T-helper 2 cell treated with Interferon-gamma antibody and Interleukin-4, amounts not matched to agents 5 μg/mL and 100 μg/mL, for 36 hours (primary cell): ENCODE results near the gene FAM114A2.

Experiments
- DNase-seq: peaks from one replicate; pipeline ENCODE4 v3.0.0; 2021; ENCODE audit warnings: low spot score
- H3K27ac Mint-ChIP-seq: one replicate; pipeline ENCODE4 v1.8.0; 2021; ENCODE audit warnings: mild to moderate bottlenecking, mixed read lengths
- H3K27me3 Mint-ChIP-seq: one replicate; pipeline ENCODE4 v1.8.0; 2021; ENCODE audit warnings: low read depth, mixed read lengths
- H3K36me3 Mint-ChIP-seq: one replicate; pipeline ENCODE4 v1.8.0; 2021; ENCODE audit warnings: low read depth, mixed read lengths
- H3K4me1 Mint-ChIP-seq: one replicate; pipeline ENCODE4 v1.8.0; 2021; ENCODE audit warnings: low read depth, mixed read lengths
- H3K4me3 Mint-ChIP-seq: one replicate; pipeline ENCODE4 v1.8.0; 2022; ENCODE audit warnings: mild to moderate bottlenecking, moderate library complexity, mixed read lengths
- H3K9me3 Mint-ChIP-seq: one replicate; pipeline ENCODE4 v1.8.0; 2021; ENCODE audit warnings: mixed read lengths

Gene FAM114A2

DNA sequence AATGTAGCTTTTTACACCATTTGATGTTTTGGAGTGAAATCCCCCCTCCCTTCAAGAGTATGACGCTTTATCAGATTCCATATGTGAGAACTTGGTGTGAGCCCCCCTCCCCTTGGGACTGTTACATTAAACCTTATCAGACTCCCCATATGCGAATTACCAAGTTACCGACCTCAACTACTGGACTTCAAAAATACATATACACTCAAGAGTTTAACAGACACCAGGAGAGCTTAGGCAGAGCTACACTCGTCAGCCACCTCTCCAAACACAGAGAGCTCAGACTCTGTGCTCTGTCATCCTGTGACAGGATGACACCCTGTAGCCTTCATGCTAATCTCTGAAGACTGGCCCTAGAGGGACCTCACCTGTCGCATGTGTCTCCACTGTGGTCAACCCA lies 50.2 kb downstream of the FAM114A2 start:
- no peak for DNase-seq
- Mint-ChIP-seq H3K4me3 (no peak overlapping the region), H3K27ac (no peak overlapping the region), H3K4me1 (no peaks in the 10 kb centered on the region), H3K36me3 (peaks cover 7% of the 10 kb centered on the region), H3K9me3 (no peaks in the 10 kb centered on the region), H3K27me3 (no peaks in the 10 kb centered on the region)

DNA sequence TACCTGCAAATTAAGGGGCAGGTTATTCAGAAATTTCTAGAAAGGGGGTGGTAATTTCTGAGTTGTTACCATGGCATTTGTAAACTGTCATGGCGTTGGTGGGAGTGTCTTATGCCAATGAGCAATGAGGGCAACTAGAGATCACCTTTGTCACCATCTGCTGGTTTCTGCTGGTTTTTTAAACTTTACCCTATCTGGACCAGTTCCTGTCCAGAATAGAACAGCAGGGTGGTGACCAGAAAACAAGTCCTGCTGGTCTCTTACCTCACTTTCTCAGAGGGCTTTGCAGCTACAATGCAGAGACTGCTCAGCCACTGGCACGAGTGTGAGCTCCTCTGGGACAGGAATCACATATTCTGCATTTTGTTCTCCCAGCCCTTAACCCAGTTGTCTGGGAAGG lies 51.4 kb downstream of the FAM114A2 start:
- no peaks in the 10 kb centered on the region for H3K27me3 Mint-ChIP-seq
- no peak overlapping the region for H3K27ac Mint-ChIP-seq
- H3K4me3 Mint-ChIP-seq, result no peak overlapping the region
- H3K36me3 Mint-ChIP-seq, result peaks cover 4% of the 10 kb centered on the region
- H3K9me3 Mint-ChIP-seq, result no peaks in the 10 kb centered on the region
- H3K4me1 Mint-ChIP-seq, result no peaks in the 10 kb centered on the region
- no peak for DNase-seq

DNA sequence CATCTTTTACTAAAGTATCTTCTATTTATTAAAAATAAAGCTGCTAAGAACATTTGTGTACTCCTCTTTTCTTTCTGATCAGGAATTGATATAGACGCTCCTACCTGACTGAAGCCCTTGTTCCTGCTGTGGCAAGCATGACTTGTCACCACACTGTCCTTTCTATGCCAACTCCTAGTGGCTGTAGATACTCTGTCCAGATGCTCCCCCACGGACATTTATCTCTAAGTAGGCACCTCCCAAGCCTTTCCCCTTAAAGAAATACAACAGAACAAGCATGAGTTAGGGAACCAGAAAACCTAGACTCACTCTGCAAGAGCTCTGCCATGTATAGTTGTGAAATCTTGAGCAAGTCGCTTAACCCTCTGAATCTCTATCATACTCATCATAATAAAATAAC lies 53.2 kb downstream of the FAM114A2 start:
- Mint-ChIP-seq H3K9me3 (no peaks in the 10 kb centered on the region), H3K27ac (no peak overlapping the region), H3K36me3 (no peaks in the 10 kb centered on the region), H3K4me1 (no peaks in the 10 kb centered on the region), H3K4me3 (no peak overlapping the region), H3K27me3 (no peaks in the 10 kb centered on the region)
- no peak for DNase-seq

DNA sequence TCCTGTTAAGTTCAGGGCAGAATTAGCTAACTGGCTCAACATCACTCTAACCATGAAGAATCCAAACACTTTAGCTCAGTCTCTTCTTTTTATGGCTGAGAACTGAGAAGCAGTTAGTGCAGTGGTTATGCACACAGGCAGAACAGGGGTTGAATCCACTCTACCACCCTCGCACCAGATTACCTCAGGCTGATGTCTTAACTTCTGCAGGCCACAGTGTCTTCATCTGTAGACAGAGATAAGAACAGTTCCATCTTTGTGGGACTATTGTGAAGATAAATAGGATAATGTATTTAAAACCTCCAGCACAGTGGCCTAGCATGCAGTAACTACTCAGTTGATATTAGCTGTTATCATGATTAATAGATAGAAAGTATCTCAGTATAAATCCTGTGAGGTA lies 54.8 kb downstream of the FAM114A2 start:
- Mint-ChIP-seq H3K9me3 (no peaks in the 10 kb centered on the region), H3K27ac (no peak overlapping the region), H3K27me3 (peaks cover 7% of the 10 kb centered on the region), H3K36me3 (no peaks in the 10 kb centered on the region), H3K4me3 (no peak overlapping the region), H3K4me1 (no peaks in the 10 kb centered on the region)
- no peak for DNase-seq

DNA sequence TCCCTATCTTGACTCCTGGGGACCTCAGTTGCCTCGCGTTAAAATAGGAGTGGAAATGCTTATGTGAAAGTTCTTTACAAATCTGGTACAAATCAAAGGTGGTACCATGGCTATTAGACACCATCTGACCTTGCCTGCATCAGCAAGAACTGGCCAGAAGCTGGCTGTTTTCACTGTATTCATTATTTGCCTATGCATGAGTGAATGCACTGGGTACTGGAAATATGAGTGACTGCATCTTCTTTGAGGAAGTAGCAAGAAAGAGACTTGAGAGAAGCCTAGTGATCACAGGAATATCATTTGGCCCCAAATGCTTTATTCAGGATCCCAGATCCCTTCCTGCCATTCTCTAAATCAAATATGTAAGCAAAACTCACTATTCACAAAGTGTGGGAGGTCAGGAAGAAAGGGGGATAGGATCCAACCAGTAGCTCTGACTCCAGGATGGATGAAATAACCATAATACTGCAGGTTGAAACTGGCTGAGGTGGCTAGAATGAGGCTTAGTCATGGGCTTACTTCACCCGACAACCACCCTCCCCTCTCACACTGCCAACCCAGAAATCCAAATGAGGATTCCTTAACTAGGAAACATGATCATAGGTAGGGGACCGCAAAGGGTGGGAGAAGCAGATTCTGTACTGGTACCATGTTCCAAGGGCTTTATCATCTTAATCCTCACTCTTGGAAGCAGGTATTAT lies 56.7 kb downstream of the FAM114A2 start:
- H3K9me3 Mint-ChIP-seq, result no peaks in the 10 kb centered on the region
- H3K36me3 Mint-ChIP-seq, result no peaks in the 10 kb centered on the region
- H3K27me3 Mint-ChIP-seq, result peaks cover 9% of the 10 kb centered on the region
- H3K4me1 Mint-ChIP-seq, result no peaks in the 10 kb centered on the region
- H3K4me3 Mint-ChIP-seq, result no peak overlapping the region
- H3K27ac Mint-ChIP-seq, result no peak overlapping the region
- DNase-seq, result no peak

DNA sequence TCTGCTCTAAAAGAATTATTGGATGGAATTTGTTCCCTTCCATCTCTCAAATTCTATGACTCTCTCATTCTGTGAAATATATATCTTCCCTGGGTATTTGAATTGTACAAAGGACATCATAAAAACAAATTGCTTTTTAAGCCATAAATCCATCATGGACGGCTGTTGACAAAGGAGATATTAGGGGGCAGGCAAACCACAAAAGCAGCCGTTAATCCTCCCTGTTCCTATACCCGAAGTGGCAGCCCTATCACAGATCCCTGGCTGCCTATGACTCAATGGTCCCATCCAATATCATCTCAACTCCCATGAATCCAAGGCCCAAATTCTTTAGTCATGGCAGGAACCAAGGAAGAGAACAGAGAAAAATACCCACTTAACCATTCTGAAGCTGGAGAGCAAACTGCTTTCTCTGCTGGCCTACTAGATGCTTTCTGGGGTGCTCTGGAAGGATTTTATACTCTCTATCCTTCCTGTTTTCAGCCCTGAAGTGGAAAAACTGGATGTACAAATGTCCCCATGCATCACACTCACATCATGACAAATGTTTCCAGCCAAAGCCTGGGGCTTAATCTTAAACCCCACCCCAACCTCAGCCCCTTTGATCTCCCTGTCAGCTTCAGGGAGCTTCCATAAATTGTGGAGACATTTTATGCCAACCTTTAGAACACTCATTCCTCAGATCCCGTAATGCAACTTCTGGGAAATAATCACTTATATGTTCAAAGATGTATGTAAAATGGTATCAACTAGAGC lies 59.5 kb downstream of the FAM114A2 start:
- Mint-ChIP-seq H3K4me1 (no peaks in the 10 kb centered on the region), H3K36me3 (no peaks in the 10 kb centered on the region), H3K4me3 (no peak overlapping the region), H3K27me3 (peaks cover 11% of the 10 kb centered on the region), H3K9me3 (no peaks in the 10 kb centered on the region), H3K27ac (no peak overlapping the region)
- DNase-seq, result no peak

DNA sequence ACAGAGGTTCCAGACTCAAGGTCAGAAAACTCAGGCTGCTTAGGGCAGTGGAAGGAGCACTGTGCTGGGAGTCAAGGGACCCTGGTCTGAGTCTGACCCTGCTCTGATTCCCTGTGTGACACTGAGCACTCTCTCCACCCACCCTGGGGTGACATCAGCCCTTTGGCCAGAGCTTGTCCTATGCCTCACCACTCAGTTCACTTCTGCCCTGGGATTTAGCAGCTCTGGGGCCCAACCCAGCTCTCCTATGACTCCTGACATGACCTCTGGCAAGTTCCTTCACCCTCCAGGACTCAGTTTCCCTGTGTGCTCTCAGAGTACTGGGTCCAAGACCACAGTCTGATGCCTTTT lies 63.9 kb downstream of the FAM114A2 start:
- peaks cover 17% of the 10 kb centered on the region for H3K27me3 Mint-ChIP-seq
- no peak overlapping the region for H3K4me3 Mint-ChIP-seq
- no peaks in the 10 kb centered on the region for H3K9me3 Mint-ChIP-seq
- no peak overlapping the region for H3K27ac Mint-ChIP-seq
- no peaks in the 10 kb centered on the region for H3K36me3 Mint-ChIP-seq
- DNase-seq, result no peak
- H3K4me1 Mint-ChIP-seq, result peaks cover 2% of the 10 kb centered on the region

DNA sequence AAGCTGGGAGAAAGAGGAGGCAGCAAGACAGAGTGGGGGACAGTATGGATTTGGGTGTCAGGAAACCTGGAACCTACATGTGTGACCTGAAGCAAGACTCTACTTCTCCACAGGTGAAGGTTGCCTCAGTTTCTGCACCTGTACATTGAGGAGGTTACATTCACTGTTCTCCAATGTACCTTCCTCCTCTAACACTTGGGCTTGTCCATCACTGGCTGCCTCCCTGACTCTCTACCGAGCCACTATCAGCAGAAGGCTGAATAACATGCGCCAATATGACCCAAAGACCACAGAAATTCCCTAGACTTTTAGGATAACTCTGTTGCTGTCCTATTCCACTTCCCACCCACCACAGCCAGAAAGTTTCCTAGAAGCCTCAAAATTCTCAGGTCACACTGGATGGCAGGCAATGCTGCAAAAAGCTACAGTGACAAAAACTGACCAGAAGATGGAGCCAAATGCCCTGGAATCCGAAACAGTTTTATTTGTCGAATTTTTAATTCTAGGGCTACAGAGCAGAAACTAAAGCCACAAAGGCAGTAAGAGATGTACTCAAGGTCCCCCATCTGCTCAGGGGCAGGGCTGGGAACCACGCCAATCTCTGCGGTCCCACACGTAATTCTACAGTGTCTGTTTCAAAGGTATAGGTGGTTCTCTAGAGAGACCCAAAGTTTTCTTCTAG lies 64.4 kb downstream of the FAM114A2 start:
- H3K9me3 Mint-ChIP-seq, result no peaks in the 10 kb centered on the region
- H3K36me3 Mint-ChIP-seq, result no peaks in the 10 kb centered on the region
- DNase-seq, result peak; percentile 8
- no peak overlapping the region for H3K27ac Mint-ChIP-seq
- H3K4me3 Mint-ChIP-seq, result no peak overlapping the region
- peaks cover 2% of the 10 kb centered on the region for H3K4me1 Mint-ChIP-seq
- H3K27me3 Mint-ChIP-seq, result peaks cover 14% of the 10 kb centered on the region

DNA sequence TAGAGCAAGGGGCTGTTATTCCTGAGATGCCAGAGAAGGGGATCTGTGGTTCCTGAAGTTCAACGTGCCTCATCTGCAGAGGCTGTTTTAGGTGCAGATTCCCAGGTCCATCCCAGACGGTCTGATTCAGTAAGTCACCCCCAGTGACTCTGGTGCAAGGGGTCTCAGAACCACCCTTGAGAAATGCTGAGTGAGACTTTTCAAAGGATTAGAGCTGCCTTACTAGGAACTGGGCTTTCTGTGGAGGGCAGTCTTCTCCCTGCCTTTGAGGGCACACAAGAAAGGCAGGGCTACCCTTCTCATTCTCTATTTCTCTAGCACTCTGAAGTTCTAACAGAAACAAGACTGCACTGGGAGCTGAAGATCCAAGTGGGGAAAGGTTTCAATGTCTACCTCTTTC lies 66.5 kb downstream of the FAM114A2 start:
- no peaks in the 10 kb centered on the region for H3K36me3 Mint-ChIP-seq
- no peak overlapping the region for H3K4me3 Mint-ChIP-seq
- peaks cover 2% of the 10 kb centered on the region for H3K4me1 Mint-ChIP-seq
- no peak for DNase-seq
- peaks cover 7% of the 10 kb centered on the region for H3K27me3 Mint-ChIP-seq
- H3K27ac Mint-ChIP-seq, result no peak overlapping the region
- H3K9me3 Mint-ChIP-seq, result no peaks in the 10 kb centered on the region

DNA sequence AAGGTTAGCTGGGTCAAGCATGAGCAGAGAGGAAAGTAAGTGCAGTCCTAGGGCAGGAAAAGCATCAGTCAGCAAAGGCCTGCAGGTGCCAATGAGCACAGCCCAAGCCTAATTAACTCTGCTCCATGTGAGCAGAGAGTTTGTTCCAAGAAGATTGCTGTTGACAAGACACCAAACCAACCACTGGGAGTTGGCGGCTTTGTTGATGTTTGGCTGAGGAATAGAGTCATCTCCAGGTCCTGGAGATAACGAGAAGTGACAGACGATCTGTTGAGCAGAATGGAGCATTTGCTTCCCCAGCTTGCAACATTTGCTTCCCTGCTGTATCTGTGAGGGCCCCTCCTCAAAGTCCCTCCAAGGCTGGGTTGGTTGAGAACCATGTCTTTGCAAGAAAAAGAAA lies 68.2 kb downstream of the FAM114A2 start:
- H3K4me1 Mint-ChIP-seq, result peaks cover 2% of the 10 kb centered on the region
- H3K27me3 Mint-ChIP-seq, result peaks cover 5% of the 10 kb centered on the region
- H3K4me3 Mint-ChIP-seq, result no peak overlapping the region
- H3K27ac Mint-ChIP-seq, result no peak overlapping the region
- no peaks in the 10 kb centered on the region for H3K36me3 Mint-ChIP-seq
- DNase-seq, result no peak
- H3K9me3 Mint-ChIP-seq, result no peaks in the 10 kb centered on the region

DNA sequence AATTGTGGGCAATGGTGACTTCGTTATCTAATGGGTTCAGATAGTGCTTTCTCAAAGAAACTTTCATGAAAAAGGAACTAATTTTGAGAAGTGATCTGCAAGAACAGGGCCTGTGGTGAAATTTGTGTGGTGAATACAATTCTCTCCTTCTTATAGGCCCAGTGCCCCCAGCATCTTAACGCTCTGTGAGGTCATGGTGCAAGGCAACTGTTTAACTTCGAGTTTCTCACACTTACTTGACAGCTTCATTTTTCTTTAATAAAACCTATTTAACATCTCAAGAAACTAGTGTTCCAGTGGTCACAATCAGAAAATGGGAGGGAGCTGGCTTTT lies 69.2 kb downstream of the FAM114A2 start:
- Mint-ChIP-seq H3K36me3 (no peaks in the 10 kb centered on the region), H3K4me3 (no peak overlapping the region), H3K27me3 (peaks cover 9% of the 10 kb centered on the region), H3K9me3 (no peaks in the 10 kb centered on the region), H3K27ac (no peak overlapping the region), H3K4me1 (peaks cover 2% of the 10 kb centered on the region)
- no peak for DNase-seq

DNA sequence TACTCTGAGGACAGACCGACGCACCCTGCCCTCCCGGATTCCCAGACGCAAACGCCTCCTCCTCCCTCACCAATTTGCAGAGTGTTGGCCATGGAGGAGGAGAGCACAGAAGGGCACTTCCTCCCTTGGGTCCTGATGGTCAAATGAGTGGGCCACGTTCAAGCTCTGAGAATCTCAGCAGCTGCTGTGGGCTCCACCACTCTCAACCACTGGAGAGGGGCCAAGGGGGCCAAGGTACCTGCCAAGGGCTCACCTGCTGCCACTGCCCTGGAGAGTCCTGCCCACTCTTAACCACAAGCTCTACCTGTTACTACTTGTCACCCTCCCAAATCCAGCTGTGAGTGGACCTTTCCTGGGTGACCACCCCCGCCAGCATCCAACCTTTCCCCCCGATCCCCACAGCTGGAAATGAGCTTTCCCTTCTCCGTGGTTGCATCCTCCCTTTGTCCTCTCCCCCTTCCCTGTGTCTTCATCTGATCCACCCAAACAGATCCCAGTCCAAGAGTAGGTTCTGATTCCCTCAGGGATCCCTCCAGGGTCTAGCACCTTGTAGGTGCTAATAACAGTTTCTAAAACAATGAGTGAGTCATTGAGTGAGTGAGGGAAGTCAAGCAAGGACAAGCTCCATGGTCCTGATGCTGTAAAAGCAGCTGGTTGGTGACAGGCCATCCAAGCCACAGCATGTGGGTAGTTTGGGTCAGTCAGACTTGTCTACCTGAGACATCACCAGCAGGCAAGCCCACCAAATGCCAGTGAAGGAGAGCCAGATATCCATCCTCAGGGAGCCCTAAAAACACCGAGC lies 69.7 kb downstream of the FAM114A2 start:
- Mint-ChIP-seq H3K4me3 (no peak overlapping the region), H3K27ac (no peak overlapping the region), H3K4me1 (peaks cover 2% of the 10 kb centered on the region), H3K27me3 (peaks cover 9% of the 10 kb centered on the region), H3K9me3 (no peaks in the 10 kb centered on the region), H3K36me3 (no peaks in the 10 kb centered on the region)
- DNase-seq, result no peak

DNA sequence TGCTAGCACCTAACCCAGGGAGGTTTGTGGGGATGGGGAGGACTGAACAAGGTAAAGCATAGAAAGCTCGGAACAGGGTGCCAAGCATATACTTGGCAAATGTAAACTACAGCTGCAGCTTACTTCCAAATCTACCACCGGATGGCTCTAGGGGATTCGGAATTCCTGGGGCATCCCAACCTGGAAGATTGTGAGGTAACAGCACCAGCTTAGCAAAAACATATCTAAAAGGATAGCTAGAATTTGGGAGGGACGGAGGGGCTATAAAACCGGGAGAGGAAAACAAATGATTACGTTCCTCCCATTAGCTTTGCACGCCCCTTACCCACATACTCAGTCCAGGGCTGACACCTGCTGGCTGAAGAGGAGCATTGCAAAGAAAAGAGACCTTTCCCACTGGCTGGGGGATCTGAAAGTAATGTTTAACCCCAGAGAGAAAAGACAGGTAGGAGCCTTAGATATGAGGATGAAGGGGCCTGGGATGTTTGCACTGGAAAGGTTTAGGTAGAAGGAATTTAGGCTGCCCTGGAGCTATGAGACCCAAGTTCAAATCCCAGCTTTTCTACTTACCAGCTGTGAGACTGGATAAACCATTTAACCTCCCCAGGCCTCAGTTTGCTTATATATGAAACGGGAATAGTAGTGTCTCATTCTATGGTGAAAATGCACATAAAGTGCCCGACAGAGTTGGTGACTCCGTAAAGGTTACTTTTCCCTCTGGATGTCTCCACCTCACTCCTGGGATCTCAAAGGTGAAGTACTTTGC lies 73.6 kb downstream of the FAM114A2 start:
- Mint-ChIP-seq H3K36me3 (no peaks in the 10 kb centered on the region), H3K9me3 (no peaks in the 10 kb centered on the region), H3K4me1 (peaks cover 3% of the 10 kb centered on the region), H3K27me3 (peaks cover 6% of the 10 kb centered on the region), H3K27ac (no peak overlapping the region), H3K4me3 (no peak overlapping the region)
- peak; percentile 11 for DNase-seq
